WTC11 (cell line): ENCODE measurements around the gene AQP12A.

ENCODE experiments used
- ATF2 ChIP-seq: sonication (generic); formaldehyde crosslinking; IDR thresholded peaks from 2 replicates; pipeline ENCODE4 v1.8.1; 2022; ENCODE audit warnings: low read depth, missing genetic modification reagents, borderline replicate concordance
- ATF3 ChIP-seq: sonication (generic); formaldehyde crosslinking; conservative IDR thresholded peaks from 2 replicates; pipeline ENCODE4 v1.8.1; 2022; ENCODE audit warnings: mild to moderate bottlenecking, missing genetic modification reagents
- CTCF ChIP-seq: fragments of 200-600 bp; IDR thresholded peaks from 2 replicates; pipeline ENCODE4 v1.8.0; 2022; ENCODE audit warnings: antibody characterized with exemption
- E2F1 ChIP-seq: sonication (generic); formaldehyde crosslinking; IDR thresholded peaks from 2 replicates; pipeline ENCODE4 v1.8.0; 2022; ENCODE audit warnings: mild to moderate bottlenecking, missing genetic modification reagents
- ERG ChIP-seq: fragments of 250-450 bp; sonication (Bioruptor Pico); IDR thresholded peaks from 2 replicates; pipeline ENCODE4 v1.8.0; 2021; ENCODE audit warnings: mild to moderate bottlenecking
- KAT7 ChIP-seq: sonication (generic); formaldehyde crosslinking; IDR thresholded peaks from 2 replicates; pipeline ENCODE4 v1.8.1; 2023; ENCODE audit warnings: missing genetic modification reagents, mild to moderate bottlenecking, borderline replicate concordance
- MXD4 ChIP-seq: fragments of 250-450 bp; sonication (Bioruptor Pico); IDR thresholded peaks from 2 replicates; pipeline ENCODE4 v1.8.0; 2021; ENCODE audit warnings: mild to moderate bottlenecking, moderate library complexity, borderline replicate concordance
- USF1 ChIP-seq: sonication (generic); formaldehyde crosslinking; IDR thresholded peaks from 2 replicates; pipeline ENCODE4 v1.8.0; 2022; ENCODE audit warnings: mild to moderate bottlenecking, missing genetic modification reagents

- TF ChIP-seq USF1 (CRISPR knock-in tag) (no peak), MXD4 (CRISPR knock-in tag) (no peak), KAT7 (CRISPR knock-in tag) (no peak), CTCF (no peak), ERG (CRISPR knock-in tag) (no peak), ATF2 (CRISPR knock-in tag) (no peak), ATF3 (CRISPR knock-in tag) (no peak), E2F1 (CRISPR knock-in tag) (no peak)
These were observed 30.7 kb downstream of the AQP12A start for GRCh38 chr2:240722376-240722775.
